DND-41 (cell line): Measurements from ENCODE around the gene KLHL1.

Experiments
- EZH2 ChIP-seq: IDR thresholded peaks from 3 replicates; pipeline ENCODE4 v1.6.1; 2012; ENCODE audit warnings: borderline replicate concordance, low read depth, mild to moderate bottlenecking, moderate library complexity, low read length, inconsistent platforms; ENCODE audit not compliant: severe bottlenecking
- TF ChIP-seq, protein P1 (sequence below): IDR thresholded peaks from 2 replicates; pipeline ENCODE4 v1.5.1; 2012; ENCODE audit warnings: borderline replicate concordance, low read length, moderate library complexity, mild to moderate bottlenecking; ENCODE audit not compliant: poor library complexity, severe bottlenecking; ENCODE audit errors: extremely low read depth

DNA sequence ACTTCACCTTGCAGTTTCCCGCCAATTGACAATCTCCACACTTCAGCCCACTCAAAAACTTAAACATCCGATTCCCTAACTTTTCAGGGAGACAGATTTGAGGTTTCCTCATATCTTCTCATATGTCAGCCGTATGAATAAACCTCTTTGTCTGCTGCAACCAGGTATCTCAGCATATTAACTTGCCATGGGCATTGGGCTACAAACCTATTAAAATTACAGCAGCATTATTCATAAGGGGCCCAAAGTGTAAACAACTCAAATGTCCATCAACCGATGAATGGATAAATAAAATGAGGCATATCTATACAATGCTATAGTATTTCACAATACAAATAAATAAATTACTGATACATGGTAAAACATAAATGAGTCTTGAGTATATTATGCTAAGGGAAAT is 180.0 kb downstream of the KLHL1 start:
- TF ChIP-seq, protein P1, sequence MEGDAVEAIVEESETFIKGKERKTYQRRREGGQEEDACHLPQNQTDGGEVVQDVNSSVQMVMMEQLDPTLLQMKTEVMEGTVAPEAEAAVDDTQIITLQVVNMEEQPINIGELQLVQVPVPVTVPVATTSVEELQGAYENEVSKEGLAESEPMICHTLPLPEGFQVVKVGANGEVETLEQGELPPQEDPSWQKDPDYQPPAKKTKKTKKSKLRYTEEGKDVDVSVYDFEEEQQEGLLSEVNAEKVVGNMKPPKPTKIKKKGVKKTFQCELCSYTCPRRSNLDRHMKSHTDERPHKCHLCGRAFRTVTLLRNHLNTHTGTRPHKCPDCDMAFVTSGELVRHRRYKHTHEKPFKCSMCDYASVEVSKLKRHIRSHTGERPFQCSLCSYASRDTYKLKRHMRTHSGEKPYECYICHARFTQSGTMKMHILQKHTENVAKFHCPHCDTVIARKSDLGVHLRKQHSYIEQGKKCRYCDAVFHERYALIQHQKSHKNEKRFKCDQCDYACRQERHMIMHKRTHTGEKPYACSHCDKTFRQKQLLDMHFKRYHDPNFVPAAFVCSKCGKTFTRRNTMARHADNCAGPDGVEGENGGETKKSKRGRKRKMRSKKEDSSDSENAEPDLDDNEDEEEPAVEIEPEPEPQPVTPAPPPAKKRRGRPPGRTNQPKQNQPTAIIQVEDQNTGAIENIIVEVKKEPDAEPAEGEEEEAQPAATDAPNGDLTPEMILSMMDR, result no peak
- no peak for TF ChIP-seq EZH2
